ENCODE results near the gene STK38L.

The STK38L gene

GRCh38 chr12:27217590-27217989 is 26.5 kb upstream of the STK38L start:
- DNase-seq (no peak), ATAC-seq (ENCODE audit: insufficient read depth, low read depth) (no peak)
- no peak overlapping the region for H3K4me3 ChIP-seq (ENCODE audit: low read depth in 1 of 2, low read length in 2 of 2)
- no peaks in the 10 kb centered on the region for H3K9me3 ChIP-seq (ENCODE audit: insufficient read depth, low read length, severe bottlenecking)
- no peaks in the 10 kb centered on the region for H3K79me2 ChIP-seq (ENCODE audit: insufficient read depth, low read length)
- H3K36me3 ChIP-seq (ENCODE audit: insufficient read depth, low read length) = no peaks in the 10 kb centered on the region
- TF ChIP-seq EZH2 (IDR thresholded peaks at IDR 0.05; ENCODE audit: borderline replicate concordance, low read depth, low read length, severe bottlenecking) (no peak), CTCF (IDR thresholded peaks at IDR 0.05; ENCODE audit: borderline replicate concordance, extremely low read depth, low read length, poor library complexity, severe bottlenecking) (no peak)
- H3K27me3 ChIP-seq (ENCODE audit: insufficient read depth, low read length, poor library complexity) = no peaks in the 10 kb centered on the region
- H3K4me1 ChIP-seq (ENCODE audit: insufficient read depth, low read length) = no peaks in the 10 kb centered on the region
- H3K9ac ChIP-seq (ENCODE audit: low read depth, low read length) = no peak overlapping the region
- no peak overlapping the region for H2AFZ ChIP-seq (ENCODE audit: low read depth, low read length)
- H4K20me1 ChIP-seq (ENCODE audit: insufficient read depth, low read length) = no peaks in the 10 kb centered on the region
- no peak overlapping the region for H3K27ac ChIP-seq (ENCODE audit: low read length)
- no peak overlapping the region for H3K4me2 ChIP-seq (ENCODE audit: insufficient read depth, low read length)

GRCh38 chr12:27219693-27220054 is 24.4 kb upstream of the STK38L start:
- Histone ChIP-seq H3K27me3 (ENCODE audit: insufficient read depth, low read length, poor library complexity) (no peaks in the 10 kb centered on the region), H3K4me1 (ENCODE audit: insufficient read depth, low read length) (no peaks in the 10 kb centered on the region), H3K9ac (ENCODE audit: low read depth, low read length) (no peak overlapping the region), H3K36me3 (ENCODE audit: insufficient read depth, low read length) (no peaks in the 10 kb centered on the region), H3K9me3 (ENCODE audit: insufficient read depth, low read length, severe bottlenecking) (no peaks in the 10 kb centered on the region), H3K4me3 (ENCODE audit: low read depth in 1 of 2, low read length in 2 of 2) (no peak overlapping the region), H3K79me2 (ENCODE audit: insufficient read depth, low read length) (no peaks in the 10 kb centered on the region), H3K4me2 (ENCODE audit: insufficient read depth, low read length) (no peak overlapping the region), H4K20me1 (ENCODE audit: insufficient read depth, low read length) (no peaks in the 10 kb centered on the region), H3K27ac (ENCODE audit: low read length) (no peak overlapping the region), H2AFZ (ENCODE audit: low read depth, low read length) (no peak overlapping the region)
- DNase-seq (no peak), ATAC-seq (ENCODE audit: insufficient read depth, low read depth) (no peak)
- TF ChIP-seq EZH2 (IDR thresholded peaks at IDR 0.05; ENCODE audit: borderline replicate concordance, low read depth, low read length, severe bottlenecking) = no peak
- no peak for TF ChIP-seq CTCF (IDR thresholded peaks at IDR 0.05; ENCODE audit: borderline replicate concordance, extremely low read depth, low read length, poor library complexity, severe bottlenecking)

GRCh38 chr12:27220055-27220987 is 23.8 kb upstream of the STK38L start:
- Histone ChIP-seq H3K4me2 (ENCODE audit: insufficient read depth, low read length) (no peak overlapping the region), H3K79me2 (ENCODE audit: insufficient read depth, low read length) (no peaks in the 10 kb centered on the region), H3K27me3 (ENCODE audit: insufficient read depth, low read length, poor library complexity) (no peaks in the 10 kb centered on the region), H3K4me3 (ENCODE audit: low read depth in 1 of 2, low read length in 2 of 2) (no peak overlapping the region), H3K9me3 (ENCODE audit: insufficient read depth, low read length, severe bottlenecking) (no peaks in the 10 kb centered on the region), H3K4me1 (ENCODE audit: insufficient read depth, low read length) (no peaks in the 10 kb centered on the region), H4K20me1 (ENCODE audit: insufficient read depth, low read length) (no peaks in the 10 kb centered on the region), H3K9ac (ENCODE audit: low read depth, low read length) (no peak overlapping the region), H2AFZ (ENCODE audit: low read depth, low read length) (no peak overlapping the region), H3K27ac (ENCODE audit: low read length) (no peak overlapping the region), H3K36me3 (ENCODE audit: insufficient read depth, low read length) (no peaks in the 10 kb centered on the region)
- ATAC-seq (ENCODE audit: insufficient read depth, low read depth) (0 out of 3 replicates have a peak, but pooled peaks have one; percentile 24), DNase-seq (no peak)
- no peak for TF ChIP-seq EZH2 (IDR thresholded peaks at IDR 0.05; ENCODE audit: borderline replicate concordance, low read depth, low read length, severe bottlenecking)
- TF ChIP-seq CTCF (IDR thresholded peaks at IDR 0.05; ENCODE audit: borderline replicate concordance, extremely low read depth, low read length, poor library complexity, severe bottlenecking) = no peak
